Kidney capillary endothelial cell (primary cell): ENCODE measurements around the gene GTF2H4.
"Not testable (repeated sequence)": the region's sequence is repeated elsewhere in the genome, so short reads cannot be mapped to it uniquely, and the experiment has no call there.

ENCODE experiments used
- DNase-seq: peaks from one replicate; pipeline ENCODE4 v3.0.0-alpha.2; 2018; ENCODE audit warnings: low spot score

GTF2H4 gene

GRCh38 chr6:30926644-30927043 is 18.6 kb downstream of the GTF2H4 start:
- DNase-seq = no peak

GRCh38 chr6:30927080-30927479 is 19.1 kb downstream of the GTF2H4 start:
- DNase-seq = not testable (repeated sequence)

GRCh38 chr6:30928677-30929076 is 20.7 kb downstream of the GTF2H4 start:
- DNase-seq = no peak

GRCh38 chr6:30930506-30930905 is 22.5 kb downstream of the GTF2H4 start:
- no peak for DNase-seq

- no peak for DNase-seq
Measured at GRCh38 chr6:30931272-30931671, 23.3 kb downstream of the GTF2H4 start.

GRCh38 chr6:30931969-30932645 is 24.1 kb downstream of the GTF2H4 start, which contains the start of gene SFTA2:
Gene SFTA2 (minus strand): TSS chr6:30932170. CDS start chr6:30932096, 74 bp downstream.
- DNase-seq = no peak

GRCh38 chr6:30932665-30933365 is 24.8 kb downstream of the GTF2H4 start:
- DNase-seq = no peak

GRCh38 chr6:30935018-30935417 is 27.0 kb downstream of the GTF2H4 start:
- DNase-seq = no peak

- DNase-seq = no peak
Measured at GRCh38 chr6:30937265-30937664, 29.3 kb downstream of the GTF2H4 start.

GRCh38 chr6:30938730-30939129 is 30.7 kb downstream of the GTF2H4 start:
- DNase-seq = no peak

GRCh38 chr6:30939473-30939872 is 31.5 kb downstream of the GTF2H4 start:
- no peak for DNase-seq

GRCh38 chr6:30940361-30940986 is 32.5 kb downstream of the GTF2H4 start, which contains the start of gene MUCL3:
Gene MUCL3 (plus strand): TSS chr6:30940973. CDS start chr6:30941000, 27 bp downstream.
- DNase-seq = no peak

- peak; percentile 65 for DNase-seq
Measured at GRCh38 chr6:30942338-30943060, 34.5 kb downstream of the GTF2H4 start.

GRCh38 chr6:30944051-30944450 is 36.0 kb downstream of the GTF2H4 start:
- no peak for DNase-seq

GRCh38 chr6:30945281-30945680 is 37.3 kb downstream of the GTF2H4 start:
- DNase-seq = no peak

GRCh38 chr6:30947231-30947630 is 39.2 kb downstream of the GTF2H4 start:
- DNase-seq = no peak

GRCh38 chr6:30948811-30949210 is 40.8 kb downstream of the GTF2H4 start:
- DNase-seq = no peak

GRCh38 chr6:30951907-30952469 is 44.0 kb downstream of the GTF2H4 start:
- DNase-seq = no peak

GRCh38 chr6:30954631-30955366 is 46.8 kb downstream of the GTF2H4 start:
- no peak for DNase-seq

- DNase-seq = no peak
Measured at GRCh38 chr6:30955367-30956042, 47.5 kb downstream of the GTF2H4 start.

- no peak for DNase-seq
Measured at GRCh38 chr6:30957716-30958115, 49.7 kb downstream of the GTF2H4 start.
